Measurements from ENCODE around the gene POLR1G. TPM values are rescaled to one million over a fixed set of nuclear protein-coding genes. Genes with fewer than 3 reads are reported as not detected.

POLR1G gene
- total and polyA plus RNA-seq, 9 of the 15 experiments (the other 6 are each of a cell fraction or from before 2014, with no cell fraction given): 3.0 to 50.1 (median 27.4) TPM

DNA sequence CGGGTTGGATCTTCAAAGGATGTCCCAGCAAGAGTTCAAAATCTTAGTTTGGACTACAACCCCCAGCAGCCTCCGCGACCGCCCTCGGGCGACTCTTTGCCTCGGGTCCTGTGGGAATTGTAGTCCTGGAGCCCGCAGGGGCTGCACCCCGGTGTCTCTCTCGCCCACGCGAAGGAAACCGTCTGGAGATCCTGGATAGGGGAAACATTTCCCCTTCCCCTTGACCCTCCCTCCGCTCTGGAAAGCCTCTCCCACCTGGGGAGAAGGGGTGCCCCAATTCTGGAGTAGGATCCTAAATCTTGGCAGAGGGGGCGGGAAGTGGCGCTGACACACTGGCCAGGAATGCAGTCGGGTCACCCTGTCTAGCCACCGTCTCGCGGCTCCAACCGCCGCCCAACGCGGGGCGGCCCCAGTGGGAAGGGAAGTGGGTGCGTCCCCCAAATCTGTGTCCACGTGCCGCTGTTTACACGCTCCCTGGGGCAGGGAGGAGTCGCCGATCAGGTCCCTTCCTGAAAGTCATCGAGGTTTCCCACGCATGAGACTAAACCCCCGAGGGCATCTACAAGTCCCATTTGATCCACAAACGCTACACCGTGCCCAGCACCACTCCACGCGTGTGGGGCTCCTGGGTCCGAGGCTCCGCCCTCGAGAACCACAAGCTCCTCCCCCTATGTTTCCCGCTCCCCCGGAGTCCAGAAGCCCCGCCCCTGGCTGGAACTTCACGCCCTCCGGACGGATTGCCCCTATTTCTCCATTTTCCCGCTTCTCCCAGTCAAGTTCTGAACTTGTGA is 814 bp upstream of the POLR1G start (continued):
- TF ChIP-seq, protein P1, sequence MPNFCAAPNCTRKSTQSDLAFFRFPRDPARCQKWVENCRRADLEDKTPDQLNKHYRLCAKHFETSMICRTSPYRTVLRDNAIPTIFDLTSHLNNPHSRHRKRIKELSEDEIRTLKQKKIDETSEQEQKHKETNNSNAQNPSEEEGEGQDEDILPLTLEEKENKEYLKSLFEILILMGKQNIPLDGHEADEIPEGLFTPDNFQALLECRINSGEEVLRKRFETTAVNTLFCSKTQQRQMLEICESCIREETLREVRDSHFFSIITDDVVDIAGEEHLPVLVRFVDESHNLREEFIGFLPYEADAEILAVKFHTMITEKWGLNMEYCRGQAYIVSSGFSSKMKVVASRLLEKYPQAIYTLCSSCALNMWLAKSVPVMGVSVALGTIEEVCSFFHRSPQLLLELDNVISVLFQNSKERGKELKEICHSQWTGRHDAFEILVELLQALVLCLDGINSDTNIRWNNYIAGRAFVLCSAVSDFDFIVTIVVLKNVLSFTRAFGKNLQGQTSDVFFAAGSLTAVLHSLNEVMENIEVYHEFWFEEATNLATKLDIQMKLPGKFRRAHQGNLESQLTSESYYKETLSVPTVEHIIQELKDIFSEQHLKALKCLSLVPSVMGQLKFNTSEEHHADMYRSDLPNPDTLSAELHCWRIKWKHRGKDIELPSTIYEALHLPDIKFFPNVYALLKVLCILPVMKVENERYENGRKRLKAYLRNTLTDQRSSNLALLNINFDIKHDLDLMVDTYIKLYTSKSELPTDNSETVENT (CRISPR knock-in tag; IDR thresholded peaks at IDR 0.05): peak; percentile 42; the same call in 1 of the 2 replicates
- no peak for TF ChIP-seq ZNF444 (CRISPR knock-in tag; IDR thresholded peaks at IDR 0.05)
- TF ChIP-seq, protein P2, sequence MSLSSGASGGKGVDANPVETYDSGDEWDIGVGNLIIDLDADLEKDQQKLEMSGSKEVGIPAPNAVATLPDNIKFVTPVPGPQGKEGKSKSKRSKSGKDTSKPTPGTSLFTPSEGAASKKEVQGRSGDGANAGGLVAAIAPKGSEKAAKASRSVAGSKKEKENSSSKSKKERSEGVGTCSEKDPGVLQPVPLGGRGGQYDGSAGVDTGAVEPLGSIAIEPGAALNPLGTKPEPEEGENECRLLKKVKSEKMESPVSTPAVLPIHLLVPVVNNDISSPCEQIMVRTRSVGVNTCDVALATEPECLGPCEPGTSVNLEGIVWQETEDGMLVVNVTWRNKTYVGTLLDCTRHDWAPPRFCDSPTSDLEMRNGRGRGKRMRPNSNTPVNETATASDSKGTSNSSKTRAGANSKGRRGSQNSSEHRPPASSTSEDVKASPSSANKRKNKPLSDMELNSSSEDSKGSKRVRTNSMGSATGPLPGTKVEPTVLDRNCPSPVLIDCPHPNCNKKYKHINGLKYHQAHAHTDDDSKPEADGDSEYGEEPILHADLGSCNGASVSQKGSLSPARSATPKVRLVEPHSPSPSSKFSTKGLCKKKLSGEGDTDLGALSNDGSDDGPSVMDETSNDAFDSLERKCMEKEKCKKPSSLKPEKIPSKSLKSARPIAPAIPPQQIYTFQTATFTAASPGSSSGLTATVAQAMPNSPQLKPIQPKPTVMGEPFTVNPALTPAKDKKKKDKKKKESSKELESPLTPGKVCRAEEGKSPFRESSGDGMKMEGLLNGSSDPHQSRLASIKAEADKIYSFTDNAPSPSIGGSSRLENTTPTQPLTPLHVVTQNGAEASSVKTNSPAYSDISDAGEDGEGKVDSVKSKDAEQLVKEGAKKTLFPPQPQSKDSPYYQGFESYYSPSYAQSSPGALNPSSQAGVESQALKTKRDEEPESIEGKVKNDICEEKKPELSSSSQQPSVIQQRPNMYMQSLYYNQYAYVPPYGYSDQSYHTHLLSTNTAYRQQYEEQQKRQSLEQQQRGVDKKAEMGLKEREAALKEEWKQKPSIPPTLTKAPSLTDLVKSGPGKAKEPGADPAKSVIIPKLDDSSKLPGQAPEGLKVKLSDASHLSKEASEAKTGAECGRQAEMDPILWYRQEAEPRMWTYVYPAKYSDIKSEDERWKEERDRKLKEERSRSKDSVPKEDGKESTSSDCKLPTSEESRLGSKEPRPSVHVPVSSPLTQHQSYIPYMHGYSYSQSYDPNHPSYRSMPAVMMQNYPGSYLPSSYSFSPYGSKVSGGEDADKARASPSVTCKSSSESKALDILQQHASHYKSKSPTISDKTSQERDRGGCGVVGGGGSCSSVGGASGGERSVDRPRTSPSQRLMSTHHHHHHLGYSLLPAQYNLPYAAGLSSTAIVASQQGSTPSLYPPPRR (CRISPR knock-in tag; IDR thresholded peaks at IDR 0.05; ENCODE audit: borderline replicate concordance): peak; percentile 77; the same call in 1 of the 2 replicates
- peak; percentile 75 for TF ChIP-seq POU5F1 (IDR thresholded peaks at IDR 0.05; ENCODE audit: borderline replicate concordance, low read depth, low read length, partially characterized antibody)
- TF ChIP-seq ZNF184 (CRISPR knock-in tag; IDR thresholded peaks at IDR 0.05): no peak
- TF ChIP-seq MCM3 (IDR thresholded peaks at IDR 0.05): no peak
- TF ChIP-seq TOE1 (IDR thresholded peaks at IDR 0.05; ENCODE audit: borderline replicate concordance): no peak
- TF ChIP-seq TOE1 (CRISPR knock-in tag; IDR thresholded peaks at IDR 0.05; ENCODE audit: borderline replicate concordance, low read depth): no peak
- TF ChIP-seq ZNF696 (CRISPR knock-in tag; conservative IDR thresholded peaks at IDR 0.05): no peak
- TF ChIP-seq, protein P3, sequence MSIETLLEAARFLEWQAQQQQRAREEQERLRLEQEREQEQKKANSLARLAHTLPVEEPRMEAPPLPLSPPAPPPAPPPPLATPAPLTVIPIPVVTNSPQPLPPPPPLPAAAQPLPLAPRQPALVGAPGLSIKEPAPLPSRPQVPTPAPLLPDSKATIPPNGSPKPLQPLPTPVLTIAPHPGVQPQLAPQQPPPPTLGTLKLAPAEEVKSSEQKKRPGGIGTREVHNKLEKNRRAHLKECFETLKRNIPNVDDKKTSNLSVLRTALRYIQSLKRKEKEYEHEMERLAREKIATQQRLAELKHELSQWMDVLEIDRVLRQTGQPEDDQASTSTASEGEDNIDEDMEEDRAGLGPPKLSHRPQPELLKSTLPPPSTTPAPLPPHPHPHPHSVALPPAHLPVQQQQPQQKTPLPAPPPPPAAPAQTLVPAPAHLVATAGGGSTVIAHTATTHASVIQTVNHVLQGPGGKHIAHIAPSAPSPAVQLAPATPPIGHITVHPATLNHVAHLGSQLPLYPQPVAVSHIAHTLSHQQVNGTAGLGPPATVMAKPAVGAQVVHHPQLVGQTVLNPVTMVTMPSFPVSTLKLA (conservative IDR thresholded peaks at IDR 0.05): peak; percentile 99
- TF ChIP-seq, protein P4, sequence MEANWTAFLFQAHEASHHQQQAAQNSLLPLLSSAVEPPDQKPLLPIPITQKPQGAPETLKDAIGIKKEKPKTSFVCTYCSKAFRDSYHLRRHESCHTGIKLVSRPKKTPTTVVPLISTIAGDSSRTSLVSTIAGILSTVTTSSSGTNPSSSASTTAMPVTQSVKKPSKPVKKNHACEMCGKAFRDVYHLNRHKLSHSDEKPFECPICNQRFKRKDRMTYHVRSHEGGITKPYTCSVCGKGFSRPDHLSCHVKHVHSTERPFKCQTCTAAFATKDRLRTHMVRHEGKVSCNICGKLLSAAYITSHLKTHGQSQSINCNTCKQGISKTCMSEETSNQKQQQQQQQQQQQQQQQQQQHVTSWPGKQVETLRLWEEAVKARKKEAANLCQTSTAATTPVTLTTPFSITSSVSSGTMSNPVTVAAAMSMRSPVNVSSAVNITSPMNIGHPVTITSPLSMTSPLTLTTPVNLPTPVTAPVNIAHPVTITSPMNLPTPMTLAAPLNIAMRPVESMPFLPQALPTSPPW (CRISPR knock-in tag; IDR thresholded peaks at IDR 0.05): peak; percentile 65
- no peak for TF ChIP-seq KHSRP (IDR thresholded peaks at IDR 0.05)
- TF ChIP-seq NR4A1 (CRISPR knock-in tag; IDR thresholded peaks at IDR 0.05): peak; percentile 49; the same call in 1 of the 2 replicates
- no peak; the same call in 1 of the 2 replicates for TF ChIP-seq NR4A1 (tag; IDR thresholded peaks at IDR 0.05)
- TF ChIP-seq NEUROD1 (IDR thresholded peaks at IDR 0.05; ENCODE audit: borderline replicate concordance, low read depth, low read length, partially characterized antibody): peak; percentile 4
- TF ChIP-seq ZNF174 (CRISPR knock-in tag; IDR thresholded peaks at IDR 0.05): no peak
- TF ChIP-seq HDAC3 (IDR thresholded peaks at IDR 0.05; ENCODE audit: borderline replicate concordance, partially characterized antibody): peak; percentile 81

Data from K562 (cell line).